ENCODE results near the gene ATP4B. TPM values are rescaled to one million over a fixed set of nuclear protein-coding genes. Genes with fewer than 3 reads are reported as not detected.
"Not testable (repeated sequence)": the region's sequence is repeated elsewhere in the genome, so short reads cannot be mapped to it uniquely, and the experiment has no call there.

Gene ATP4B
- total RNA-seq, 1 donor from 2014 or later: not detected

GRCh38 chr13:113625965-113626721 is 31.9 kb downstream of the ATP4B start:
- CTCF ChIA-PET: no interaction called here
- POLR2A ChIA-PET: no interaction called here
- no peak for ATAC-seq (ENCODE audit: low read depth)
- Mint-ChIP-seq H3K27ac (no peak overlapping the region), H3K9me3 (no peaks in the 10 kb centered on the region), H3K36me3 (ENCODE audit: low read depth) (peaks cover 54% of the 10 kb centered on the region), H3K27me3 (no peaks in the 10 kb centered on the region), H3K4me1 (no peaks in the 10 kb centered on the region), H3K4me3 (no peak overlapping the region)
- DNase-seq: no peak
- TF ChIP-seq, protein P1, sequence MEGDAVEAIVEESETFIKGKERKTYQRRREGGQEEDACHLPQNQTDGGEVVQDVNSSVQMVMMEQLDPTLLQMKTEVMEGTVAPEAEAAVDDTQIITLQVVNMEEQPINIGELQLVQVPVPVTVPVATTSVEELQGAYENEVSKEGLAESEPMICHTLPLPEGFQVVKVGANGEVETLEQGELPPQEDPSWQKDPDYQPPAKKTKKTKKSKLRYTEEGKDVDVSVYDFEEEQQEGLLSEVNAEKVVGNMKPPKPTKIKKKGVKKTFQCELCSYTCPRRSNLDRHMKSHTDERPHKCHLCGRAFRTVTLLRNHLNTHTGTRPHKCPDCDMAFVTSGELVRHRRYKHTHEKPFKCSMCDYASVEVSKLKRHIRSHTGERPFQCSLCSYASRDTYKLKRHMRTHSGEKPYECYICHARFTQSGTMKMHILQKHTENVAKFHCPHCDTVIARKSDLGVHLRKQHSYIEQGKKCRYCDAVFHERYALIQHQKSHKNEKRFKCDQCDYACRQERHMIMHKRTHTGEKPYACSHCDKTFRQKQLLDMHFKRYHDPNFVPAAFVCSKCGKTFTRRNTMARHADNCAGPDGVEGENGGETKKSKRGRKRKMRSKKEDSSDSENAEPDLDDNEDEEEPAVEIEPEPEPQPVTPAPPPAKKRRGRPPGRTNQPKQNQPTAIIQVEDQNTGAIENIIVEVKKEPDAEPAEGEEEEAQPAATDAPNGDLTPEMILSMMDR (IDR thresholded peaks at IDR 0.05): no peak
- intact Hi-C loops (cut with micrococcal nuclease): no loop called here

GRCh38 chr13:113624640-113625304 is 33.2 kb downstream of the ATP4B start:
- peaks cover 49% of the 10 kb centered on the region for H3K36me3 Mint-ChIP-seq (ENCODE audit: low read depth)
- H3K9me3 Mint-ChIP-seq; CTCF ChIA-PET; H3K27ac Mint-ChIP-seq; intact Hi-C loops (cut with micrococcal nuclease); H3K27me3 Mint-ChIP-seq; DNase-seq; POLR2A ChIA-PET; ATAC-seq (ENCODE audit: low read depth); H3K4me1 Mint-ChIP-seq; H3K4me3 Mint-ChIP-seq: not testable (repeated sequence)

GRCh38 chr13:113624235-113624587 is 33.8 kb downstream of the ATP4B start:
- DNase-seq (no peak), ATAC-seq (ENCODE audit: low read depth) (no peak)
- H3K27ac Mint-ChIP-seq: no peak overlapping the region
- H3K36me3 Mint-ChIP-seq (ENCODE audit: low read depth): peaks cover 44% of the 10 kb centered on the region
- TF ChIP-seq, protein P1 (IDR thresholded peaks at IDR 0.05): no peak
- intact Hi-C loops (cut with micrococcal nuclease): no loop called here
- ChIA-PET CTCF (no interaction called here), POLR2A (no interaction called here)
- no peaks in the 10 kb centered on the region for H3K9me3 Mint-ChIP-seq
- no peak overlapping the region for H3K4me3 Mint-ChIP-seq
- no peaks in the 10 kb centered on the region for H3K27me3 Mint-ChIP-seq
- H3K4me1 Mint-ChIP-seq: no peaks in the 10 kb centered on the region

- ATAC-seq (ENCODE audit: low read depth) (no peak), DNase-seq (no peak)
- Mint-ChIP-seq H3K27me3 (no peaks in the 10 kb centered on the region), H3K4me3 (no peak overlapping the region), H3K36me3 (ENCODE audit: low read depth) (peaks cover 44% of the 10 kb centered on the region), H3K9me3 (no peaks in the 10 kb centered on the region), H3K4me1 (no peaks in the 10 kb centered on the region), H3K27ac (no peak overlapping the region)
- ChIA-PET CTCF (no interaction called here), POLR2A (no interaction called here)
- intact Hi-C loops (cut with micrococcal nuclease): no loop called here
- TF ChIP-seq, protein P1 (IDR thresholded peaks at IDR 0.05): no peak
Observed at GRCh38 chr13:113623491-113624234, 34.3 kb downstream of the ATP4B start.

DNA sequence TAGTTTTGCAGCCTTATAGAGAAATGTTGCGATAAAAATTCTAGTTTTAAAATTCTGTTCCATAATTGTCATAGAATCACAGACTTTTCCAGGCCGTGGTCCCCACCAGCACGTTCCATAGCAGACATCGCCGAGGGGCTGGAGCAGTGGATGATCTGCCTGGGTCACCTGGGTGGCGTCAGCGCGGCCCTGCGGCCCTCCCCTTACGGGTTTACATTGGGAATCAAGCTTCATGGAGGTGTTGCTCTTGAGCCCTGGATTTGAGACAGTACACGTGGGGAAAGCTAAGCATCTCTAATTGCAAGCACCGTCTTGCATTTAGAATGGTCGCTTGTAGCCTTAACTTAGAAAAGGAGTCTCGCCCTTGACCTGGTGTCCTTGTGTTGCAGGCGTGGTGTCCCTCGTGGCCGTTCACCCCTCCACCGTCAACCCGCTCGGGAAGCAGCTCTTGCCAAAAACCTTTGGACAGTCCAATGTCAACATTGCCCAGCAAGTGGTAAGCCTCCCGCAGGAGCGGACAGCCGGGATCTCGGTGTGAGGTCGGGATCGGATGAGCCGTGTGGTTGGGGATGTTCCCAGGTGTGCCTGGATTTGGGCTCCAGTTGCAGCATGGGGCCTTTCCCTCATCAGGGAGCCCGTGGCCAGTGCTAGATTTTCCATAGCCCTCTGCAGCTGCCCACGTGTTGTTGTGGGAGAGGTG is 35.1 kb downstream of the ATP4B start:
- TF ChIP-seq, protein P1 (IDR thresholded peaks at IDR 0.05): no peak
- POLR2A ChIA-PET: no interaction called here
- intact Hi-C loops (cut with micrococcal nuclease): no loop called here
- Mint-ChIP-seq H3K36me3 (ENCODE audit: low read depth) (peaks cover 39% of the 10 kb centered on the region), H3K4me3 (no peak overlapping the region), H3K4me1 (no peaks in the 10 kb centered on the region), H3K27ac (no peak overlapping the region), H3K27me3 (no peaks in the 10 kb centered on the region), H3K9me3 (no peaks in the 10 kb centered on the region)
- DNase-seq (no peak), ATAC-seq (ENCODE audit: low read depth) (no peak)
- CTCF ChIA-PET: no interaction called here

DNA sequence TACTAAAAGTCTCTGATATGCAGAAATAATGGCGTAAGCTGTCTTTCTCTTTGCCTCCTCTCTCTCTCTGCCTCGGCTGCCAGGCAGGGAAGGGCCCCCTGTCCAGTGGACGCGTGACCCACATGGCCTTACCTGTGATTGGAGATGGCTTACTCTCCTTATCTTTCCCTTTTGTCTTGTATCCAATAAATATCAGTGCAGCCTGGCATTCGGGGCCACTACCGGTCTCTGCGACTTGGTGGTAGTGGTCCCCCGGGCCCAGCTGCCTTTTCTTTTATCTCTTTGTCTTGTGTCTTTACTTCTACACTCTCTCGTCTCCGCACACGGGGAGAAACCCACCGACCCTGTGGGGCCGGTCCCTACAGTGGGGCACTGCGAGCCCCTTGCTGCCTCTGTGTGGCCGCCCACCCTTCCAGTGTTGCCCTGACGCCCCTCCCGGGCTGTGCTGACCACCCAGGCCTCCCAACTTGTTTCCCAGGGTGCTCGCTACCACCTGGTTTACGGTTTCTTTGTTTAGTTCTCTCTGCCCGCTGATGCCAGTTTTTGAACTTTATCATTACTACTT is 35.9 kb downstream of the ATP4B start:
- H3K27ac Mint-ChIP-seq; H3K9me3 Mint-ChIP-seq; H3K4me1 Mint-ChIP-seq; intact Hi-C loops (cut with micrococcal nuclease); H3K27me3 Mint-ChIP-seq; H3K4me3 Mint-ChIP-seq; CTCF ChIA-PET; DNase-seq; ATAC-seq (ENCODE audit: low read depth); POLR2A ChIA-PET: not testable (repeated sequence)
- peaks cover 34% of the 10 kb centered on the region for H3K36me3 Mint-ChIP-seq (ENCODE audit: low read depth)

DNA sequence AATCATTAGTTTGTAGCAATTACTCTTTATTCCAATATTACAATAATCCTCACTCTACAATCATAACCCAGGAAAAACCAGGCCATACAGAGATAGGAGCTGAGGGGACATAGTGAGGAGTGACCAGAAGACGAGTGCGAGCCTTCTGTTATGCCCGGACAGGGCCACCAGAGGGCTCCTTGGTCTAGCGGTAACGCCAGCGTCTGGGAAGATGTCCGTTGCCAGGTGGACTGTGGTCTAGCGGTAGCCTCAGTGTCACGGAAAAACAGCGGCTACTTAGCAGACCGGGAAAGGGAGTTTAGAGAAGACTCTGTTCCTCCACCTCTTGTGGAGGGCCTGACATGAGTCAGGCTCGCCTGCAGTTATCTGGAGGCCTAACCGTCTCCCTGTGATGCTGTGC is 36.5 kb downstream of the ATP4B start:
- H3K27ac Mint-ChIP-seq; intact Hi-C loops (cut with micrococcal nuclease): not testable (repeated sequence)

More for the DNA sequence above, 36.5 kb downstream of the ATP4B start:
- POLR2A ChIA-PET; DNase-seq; H3K4me3 Mint-ChIP-seq; CTCF ChIA-PET; H3K27me3 Mint-ChIP-seq; ATAC-seq (ENCODE audit: low read depth); H3K4me1 Mint-ChIP-seq; H3K9me3 Mint-ChIP-seq: not testable (repeated sequence)
- peaks cover 30% of the 10 kb centered on the region for H3K36me3 Mint-ChIP-seq (ENCODE audit: low read depth)

Data from activated B cell treated with CpG ODN at 0.5 μM for 24 hours (primary cell).